HepG2 (cell line): ENCODE results near the gene TFRC. TPM values are rescaled to one million over a fixed set of nuclear protein-coding genes. Genes with fewer than 3 reads are reported as not detected.

ENCODE experiments used
- CHD2 ChIP-seq: IDR thresholded peaks from 2 replicates; pipeline ENCODE4 v1.6.1; 2011; ENCODE audit warnings: low read depth, low read length, improper control_type of control experiment
- HNRNPL ChIP-seq: fragments of 200-400 bp; formaldehyde crosslinking; IDR thresholded peaks from 2 replicates; pipeline ENCODE4 v1.6.1; 2017; ENCODE audit warnings: mild to moderate bottlenecking, low read depth, low read length
- IKZF4 ChIP-seq: sonication (generic); formaldehyde crosslinking; IDR thresholded peaks from 2 replicates; pipeline ENCODE4 v1.5.1; 2020; ENCODE audit warnings: borderline replicate concordance, mild to moderate bottlenecking, low read depth, missing genetic modification reagents; ENCODE audit errors: not compliant biosample characterization
- JARID2 ChIP-seq: sonication (generic); formaldehyde crosslinking; IDR thresholded peaks from 2 replicates; pipeline ENCODE4 v1.8.1; 2023; ENCODE audit warnings: missing genetic modification reagents, inconsistent platforms; ENCODE audit not compliant: insufficient replicate concordance
- LCORL ChIP-seq, 2 experiments: fragments of 450-650 bp in 1 of 2; sonication (generic) in 1 of 2; formaldehyde crosslinking in 1 of 2; IDR thresholded peaks; 2 replicates each; pipeline versions ENCODE4 v1.5.0 to v1.6.1; 2017 to 2020; ENCODE audit warnings: antibody characterized with exemption in 1 of 2, missing genetic modification reagents in 1 of 2
- RBFOX2 ChIP-seq: fragments of 200-400 bp; formaldehyde crosslinking; IDR thresholded peaks from 2 replicates; pipeline ENCODE4 v1.6.1; 2017; ENCODE audit warnings: low read depth, mild to moderate bottlenecking, low read length
- RFX1 ChIP-seq: fragments of 450-650 bp; IDR thresholded peaks from 2 replicates; pipeline ENCODE4 v1.6.1; 2017
- SIN3A ChIP-seq: IDR thresholded peaks from 2 replicates; pipeline ENCODE4 v1.6.1; 2011; ENCODE audit warnings: low read depth, mild to moderate bottlenecking, control low read depth, low read length, borderline replicate concordance
- SMC3 ChIP-seq: IDR thresholded peaks from 2 replicates; pipeline ENCODE4 v1.6.1; 2011; ENCODE audit warnings: low read length, improper control_type of control experiment
- ZNF367 ChIP-seq: sonication (generic); formaldehyde crosslinking; IDR thresholded peaks from 2 replicates; pipeline ENCODE4 v1.4.0; 2020; ENCODE audit warnings: missing genetic modification reagents, borderline replicate concordance
- ZNF496 ChIP-seq: sonication (generic); formaldehyde crosslinking; IDR thresholded peaks from 2 replicates; pipeline ENCODE4 v1.8.1; 2023; ENCODE audit warnings: mild to moderate bottlenecking, moderate library complexity, missing genetic modification reagents; ENCODE audit not compliant: insufficient replicate concordance
- ZNF678 ChIP-seq: sonication (generic); formaldehyde crosslinking; IDR thresholded peaks from 2 replicates; pipeline ENCODE4 v1.4.0; 2020; ENCODE audit warnings: mild to moderate bottlenecking, missing genetic modification reagents
- polyA plus RNA-seq, 8 experiments: library from polyadenylated mRNA; depleted of rRNA in 3 of 8; stranded (reverse) in 7 of 8; unstranded in 1 of 8; fragments of >200 nt; fragmentation: Illumina TruSeq in 4 of 8; extraction: Trizol in 4 of 8; gene quantifications; 2 replicates each; pipeline versions ENCODE4 v1.2.1 to v1.2.3, GENCODE V29; 2011 to 2016; ENCODE audit warnings: low read depth in 4 of 8, missing spikeins in 1 of 8, mixed read lengths in 1 of 8; ENCODE audit not compliant: insufficient read depth in 1 of 8
- total RNA-seq, 5 experiments: library from RNA; depleted of rRNA; stranded (reverse); fragments of >200 nt; fragmentation: Illumina TruSeq; extraction: Trizol; gene quantifications; 2 replicates each; pipeline ENCODE4 v1.2.3, GENCODE V29; 2016; ENCODE audit warnings: low read depth in 1 of 5
- TF ChIP-seq, protein P1 (sequence below): sonication (generic); formaldehyde crosslinking; IDR thresholded peaks from 2 replicates; pipeline ENCODE4 v1.4.0; 2020; ENCODE audit warnings: low read depth, mild to moderate bottlenecking, missing genetic modification reagents
- TF ChIP-seq, protein P2 (sequence below): sonication (generic); formaldehyde crosslinking; IDR thresholded peaks from 2 replicates; pipeline ENCODE4 v1.9.0; 2021; ENCODE audit warnings: missing genetic modification reagents, borderline replicate concordance
- TF ChIP-seq, protein P3 (sequence below): IDR thresholded peaks from 2 replicates; pipeline ENCODE4 v1.6.1; 2016

Gene TFRC
- total and polyA plus RNA-seq, 2 of the 13 experiments (the other 11 are each of a cell fraction or from before 2014, with no cell fraction given) = 188 to 274 TPM

DNA sequence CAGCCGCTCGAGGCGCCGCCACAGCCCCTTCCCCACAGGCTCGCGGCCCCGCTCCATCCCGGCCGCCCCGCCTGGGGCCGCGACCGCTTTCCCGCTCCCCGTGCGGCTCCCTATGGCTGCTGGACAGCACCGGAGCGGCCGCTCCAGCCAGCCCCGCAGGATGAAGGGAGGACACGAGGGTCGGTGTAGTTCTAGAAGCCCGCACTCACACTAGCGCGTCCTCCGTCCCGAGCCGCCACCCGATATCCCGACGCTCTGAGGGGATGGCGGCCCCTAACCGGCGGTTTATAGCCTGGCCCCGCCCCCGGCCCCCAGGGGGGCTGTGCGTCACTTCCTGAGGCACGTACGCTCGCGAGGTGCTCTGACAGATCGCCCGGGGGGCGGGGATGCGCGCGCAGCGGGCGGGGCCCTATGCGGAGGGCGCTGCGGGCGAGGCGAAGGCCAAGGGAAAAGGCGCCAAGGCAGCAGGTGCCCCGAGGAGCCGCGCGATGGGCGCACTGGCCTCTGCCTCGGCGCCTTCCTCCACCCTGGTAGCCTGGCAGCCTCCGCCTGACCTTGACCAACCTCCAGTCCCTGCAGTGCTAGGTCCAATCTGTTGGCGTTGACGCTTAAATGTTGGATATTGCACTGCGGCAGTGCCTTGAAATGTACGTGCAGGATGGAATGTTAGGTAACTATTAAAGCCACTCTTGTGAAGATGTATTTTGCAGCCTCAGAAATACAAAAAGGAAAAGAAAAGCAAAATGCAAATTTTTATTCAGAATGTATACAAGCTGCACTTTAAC, at the start of gene TFRC (continued):
- TF ChIP-seq, protein P1, sequence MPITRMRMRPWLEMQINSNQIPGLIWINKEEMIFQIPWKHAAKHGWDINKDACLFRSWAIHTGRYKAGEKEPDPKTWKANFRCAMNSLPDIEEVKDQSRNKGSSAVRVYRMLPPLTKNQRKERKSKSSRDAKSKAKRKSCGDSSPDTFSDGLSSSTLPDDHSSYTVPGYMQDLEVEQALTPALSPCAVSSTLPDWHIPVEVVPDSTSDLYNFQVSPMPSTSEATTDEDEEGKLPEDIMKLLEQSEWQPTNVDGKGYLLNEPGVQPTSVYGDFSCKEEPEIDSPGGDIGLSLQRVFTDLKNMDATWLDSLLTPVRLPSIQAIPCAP (CRISPR knock-in tag) = no peak
- peak; percentile 99 for TF ChIP-seq RBFOX2
- TF ChIP-seq JARID2 (CRISPR knock-in tag) = peak; percentile 49
- TF ChIP-seq, protein P2, sequence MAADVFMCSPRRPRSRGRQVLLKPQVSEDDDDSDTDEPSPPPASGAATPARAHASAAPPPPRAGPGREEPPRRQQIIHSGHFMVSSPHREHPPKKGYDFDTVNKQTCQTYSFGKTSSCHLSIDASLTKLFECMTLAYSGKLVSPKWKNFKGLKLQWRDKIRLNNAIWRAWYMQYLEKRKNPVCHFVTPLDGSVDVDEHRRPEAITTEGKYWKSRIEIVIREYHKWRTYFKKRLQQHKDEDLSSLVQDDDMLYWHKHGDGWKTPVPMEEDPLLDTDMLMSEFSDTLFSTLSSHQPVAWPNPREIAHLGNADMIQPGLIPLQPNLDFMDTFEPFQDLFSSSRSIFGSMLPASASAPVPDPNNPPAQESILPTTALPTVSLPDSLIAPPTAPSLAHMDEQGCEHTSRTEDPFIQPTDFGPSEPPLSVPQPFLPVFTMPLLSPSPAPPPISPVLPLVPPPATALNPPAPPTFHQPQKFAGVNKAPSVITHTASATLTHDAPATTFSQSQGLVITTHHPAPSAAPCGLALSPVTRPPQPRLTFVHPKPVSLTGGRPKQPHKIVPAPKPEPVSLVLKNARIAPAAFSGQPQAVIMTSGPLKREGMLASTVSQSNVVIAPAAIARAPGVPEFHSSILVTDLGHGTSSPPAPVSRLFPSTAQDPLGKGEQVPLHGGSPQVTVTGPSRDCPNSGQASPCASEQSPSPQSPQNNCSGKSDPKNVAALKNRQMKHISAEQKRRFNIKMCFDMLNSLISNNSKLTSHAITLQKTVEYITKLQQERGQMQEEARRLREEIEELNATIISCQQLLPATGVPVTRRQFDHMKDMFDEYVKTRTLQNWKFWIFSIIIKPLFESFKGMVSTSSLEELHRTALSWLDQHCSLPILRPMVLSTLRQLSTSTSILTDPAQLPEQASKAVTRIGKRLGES (CRISPR knock-in tag) = peak; percentile 73; the same call in 1 of the 2 replicates
- no peak for TF ChIP-seq RFX1
- TF ChIP-seq SIN3A = peak; percentile 81
- TF ChIP-seq IKZF4 = no peak
- no peak for TF ChIP-seq LCORL (IDR thresholded peaks at IDR 0.05)
- peak; percentile 19; the same call in 1 of the 2 replicates for TF ChIP-seq LCORL (CRISPR knock-in tag; IDR thresholded peaks at IDR 0.05)
- TF ChIP-seq, protein P3, sequence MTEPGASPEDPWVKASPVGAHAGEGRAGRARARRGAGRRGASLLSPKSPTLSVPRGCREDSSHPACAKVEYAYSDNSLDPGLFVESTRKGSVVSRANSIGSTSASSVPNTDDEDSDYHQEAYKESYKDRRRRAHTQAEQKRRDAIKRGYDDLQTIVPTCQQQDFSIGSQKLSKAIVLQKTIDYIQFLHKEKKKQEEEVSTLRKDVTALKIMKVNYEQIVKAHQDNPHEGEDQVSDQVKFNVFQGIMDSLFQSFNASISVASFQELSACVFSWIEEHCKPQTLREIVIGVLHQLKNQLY (CRISPR knock-in tag) = peak; percentile 83
- TF ChIP-seq ZNF496 (CRISPR knock-in tag) = no peak
- TF ChIP-seq ZNF678 = peak; percentile 79; the same call in 1 of the 2 replicates
- TF ChIP-seq ZNF367 = peak; percentile 44; the same call in 1 of the 2 replicates
- TF ChIP-seq CHD2 = peak; percentile 95
- TF ChIP-seq SMC3 = no peak; the same call in 1 of the 2 replicates
- TF ChIP-seq HNRNPL = peak; percentile 85
